Upper lobe of right lung (tissue), 1 donor: Measurements from ENCODE around the gene SLC39A11. TPM values are rescaled to one million over a fixed set of nuclear protein-coding genes. Genes with fewer than 3 reads are reported as not detected.

Source experiments
- ATAC-seq: fragments of 200-7000 bp; cut with Tn5 transposase; one replicate; pipeline ENCODE4 v1.9.1; 2020; ENCODE audit warnings: mild to moderate bottlenecking, moderate library complexity
- DNase-seq: peaks from one replicate; pipeline ENCODE4 v3.0.0-alpha.2; 2020
- H3K27ac ChIP-seq: fragments of 200-600 bp; one replicate; pipeline ENCODE4 v1.8.0; 2022
- H3K27me3 ChIP-seq: fragments of 200-600 bp; one replicate; pipeline ENCODE4 v1.8.0; 2022; ENCODE audit warnings: mild to moderate bottlenecking
- H3K36me3 ChIP-seq: fragments of 200-600 bp; one replicate; pipeline ENCODE4 v1.8.0; 2022
- H3K4me1 ChIP-seq: fragments of 200-600 bp; one replicate; pipeline ENCODE4 v1.8.0; 2022
- H3K4me3 ChIP-seq: fragments of 200-600 bp; one replicate; pipeline ENCODE4 v1.8.0; 2022; ENCODE audit warnings: mild to moderate bottlenecking
- H3K9me3 ChIP-seq: fragments of 200-600 bp; one replicate; pipeline ENCODE4 v1.8.0; 2022
- CTCF ChIP-seq: fragments of 200-600 bp; IDR thresholded peaks from one replicate; pipeline ENCODE4 v1.8.0; 2022; ENCODE audit warnings: antibody characterized with exemption
- intact Hi-C: fragments of 100-400 bp; cut with DNase I; formaldehyde crosslinking; loops from one replicate; pipeline ENCODE4 v1.11.0; 2022
- total RNA-seq: library from RNA; stranded (reverse); fragmentation: NEBNext Ultra II Directional; extraction: Animal tissue kit (Norgen Biotek cat#: 25700); gene quantifications from one replicate; pipeline ENCODE4 v1.2.1, GENCODE V29; 2021
- donor health status: DM: no; HTN: yes; CAD: no; lungs with severe emphysema.

Gene SLC39A11
- total RNA-seq, 1 donor from 2014 or later, result 33.7 TPM

- intact Hi-C loops, result no loop called here
- Histone ChIP-seq H3K27ac (no peak overlapping the region), H3K27me3 (peaks cover 6% of the 10 kb centered on the region), H3K36me3 (no peaks in the 10 kb centered on the region), H3K4me3 (no peak overlapping the region), H3K9me3 (no peaks in the 10 kb centered on the region), H3K4me1 (no peaks in the 10 kb centered on the region)
- ATAC-seq (no peak), DNase-seq (no peak)
- no peak for TF ChIP-seq CTCF
Measured at GRCh38 chr17:72622661-72623433, 469.6 kb downstream of the SLC39A11 start.

- no peak overlapping the region for H3K4me3 ChIP-seq
- peaks cover 14% of the 10 kb centered on the region for H3K27me3 ChIP-seq
- H3K27ac ChIP-seq, result no peak overlapping the region
- DNase-seq, result no peak
- no peaks in the 10 kb centered on the region for H3K4me1 ChIP-seq
- intact Hi-C loops, result no loop called here
- TF ChIP-seq CTCF, result no peak
- H3K9me3 ChIP-seq, result no peaks in the 10 kb centered on the region
- ATAC-seq, result no peak
- H3K36me3 ChIP-seq, result no peaks in the 10 kb centered on the region
Measured at GRCh38 chr17:72619976-72620650, 472.4 kb downstream of the SLC39A11 start.

GRCh38 chr17:72618001-72618509, 474.4 kb downstream of the SLC39A11 start:
- no peak overlapping the region for H3K4me3 ChIP-seq
- no peaks in the 10 kb centered on the region for H3K4me1 ChIP-seq
- H3K27ac ChIP-seq, result no peak overlapping the region
- no peak for DNase-seq
- intact Hi-C loops, result no loop called here
- no peak for TF ChIP-seq CTCF
- peaks cover 14% of the 10 kb centered on the region for H3K27me3 ChIP-seq
- H3K9me3 ChIP-seq, result no peaks in the 10 kb centered on the region
- ATAC-seq, result peak; percentile 51
- no peaks in the 10 kb centered on the region for H3K36me3 ChIP-seq

- TF ChIP-seq CTCF, result no peak
- ATAC-seq (no peak), DNase-seq (no peak)
- no peak overlapping the region for H3K27ac ChIP-seq
- H3K27me3 ChIP-seq, result peaks cover 14% of the 10 kb centered on the region
- no peaks in the 10 kb centered on the region for H3K36me3 ChIP-seq
- H3K9me3 ChIP-seq, result no peaks in the 10 kb centered on the region
- H3K4me3 ChIP-seq, result no peak overlapping the region
- intact Hi-C loops, result no loop called here
- H3K4me1 ChIP-seq, result no peaks in the 10 kb centered on the region
Measured at GRCh38 chr17:72617557-72617956, 474.9 kb downstream of the SLC39A11 start.

GRCh38 chr17:72616447-72616846, 476.0 kb downstream of the SLC39A11 start:
- no peaks in the 10 kb centered on the region for H3K9me3 ChIP-seq
- no peak for TF ChIP-seq CTCF

More at GRCh38 chr17:72616447-72616846, 476.0 kb downstream of the SLC39A11 start:
- no peak overlapping the region for H3K27ac ChIP-seq
- H3K4me1 ChIP-seq, result no peaks in the 10 kb centered on the region
- H3K36me3 ChIP-seq, result no peaks in the 10 kb centered on the region
- ATAC-seq (no peak), DNase-seq (no peak)
- no peak overlapping the region for H3K4me3 ChIP-seq
- intact Hi-C loops, result no loop called here
- H3K27me3 ChIP-seq, result peaks cover 9% of the 10 kb centered on the region
